ENCODE data around the gene DYNLRB2. TPM values are rescaled to one million over a fixed set of nuclear protein-coding genes. Genes with fewer than 3 reads are reported as not detected.

DYNLRB2 gene
- total and polyA plus RNA-seq, 2 experiments from 2014 or later = not detected

GRCh38 chr16:80594756-80595155, 54.0 kb downstream of the DYNLRB2 start (continued):
- no peak for TF ChIP-seq CTCF (conservative IDR thresholded peaks at IDR 0.05; ENCODE audit: low read depth in 2 of 2)
- no peak for TF ChIP-seq ZNF331 (CRISPR knock-in tag; IDR thresholded peaks at IDR 0.05; ENCODE audit: low read depth)
- no peak for TF ChIP-seq ZNF462 (CRISPR knock-in tag; IDR thresholded peaks at IDR 0.05)
- TF ChIP-seq EZH2phosphoT487 (IDR thresholded peaks at IDR 0.05; ENCODE audit: unreplicated experiment) = no peak
- no peak for TF ChIP-seq NANOG (IDR thresholded peaks at IDR 0.05; ENCODE audit: borderline replicate concordance)

GRCh38 chr16:80596507-80597207, 55.9 kb downstream of the DYNLRB2 start:
- ATAC-seq (no peak), DNase-seq (ENCODE audit: low spot score) (no peak)
- H3K4me2 ChIP-seq = no peak overlapping the region
- H3K4me3 Mint-ChIP-seq = no peak overlapping the region
- no peaks in the 10 kb centered on the region for H3K4me1 ChIP-seq (ENCODE audit: insufficient read depth)
- H3K27me3 ChIP-seq (ENCODE audit: insufficient read depth) = no peaks in the 10 kb centered on the region
- no peaks in the 10 kb centered on the region for H3K36me3 ChIP-seq (ENCODE audit: insufficient read depth)
- H3K79me2 ChIP-seq (replicated peaks; ENCODE audit: insufficient read depth) = no peaks in the 10 kb centered on the region
- no peak overlapping the region for H2AFZ ChIP-seq
- no peak overlapping the region for H3K4me3 ChIP-seq
- peaks cover 53% of the 10 kb centered on the region for H3K9me3 Mint-ChIP-seq
- H3K9me2 ChIP-seq (ENCODE audit: insufficient read depth) = peaks cover 5% of the 10 kb centered on the region
- H3F3A ChIP-seq (replicated peaks; ENCODE audit: low read depth) = no peaks in the 10 kb centered on the region
- no peaks in the 10 kb centered on the region for H3K4me1 Mint-ChIP-seq
- H3K36me3 Mint-ChIP-seq (ENCODE audit: low read depth) = peaks cover 9% of the 10 kb centered on the region
- H4K20me1 ChIP-seq (replicated peaks; ENCODE audit: insufficient read depth) = no peaks in the 10 kb centered on the region
- H3K27me3 Mint-ChIP-seq (ENCODE audit: insufficient read depth, low read depth, poor library complexity) = peaks cover 4% of the 10 kb centered on the region
- no peak overlapping the region for H3K27ac Mint-ChIP-seq
- no peak overlapping the region for H3K27ac ChIP-seq (ENCODE audit: low read depth)
- TF ChIP-seq REST (IDR thresholded peaks at IDR 0.05; ENCODE audit: unreplicated experiment) (no peak), STAT1 (IDR thresholded peaks at IDR 0.05; ENCODE audit: unreplicated experiment) (no peak), ETS1 (IDR thresholded peaks at IDR 0.05) (no peak), JUNB (IDR thresholded peaks at IDR 0.05; ENCODE audit: unreplicated experiment) (no peak)
